ENCODE results near the gene CLTC. TPM values are rescaled to one million over a fixed set of nuclear protein-coding genes. Genes with fewer than 3 reads are reported as not detected.

CLTC gene
- total and polyA plus RNA-seq, 2 of the 13 experiments (the other 11 are each of a cell fraction or from before 2014, with no cell fraction given): 134 to 283 TPM

- TF ChIP-seq ZNF280D (CRISPR knock-in tag; IDR thresholded peaks at IDR 0.05): peak; percentile 82
- TF ChIP-seq PHF8 (CRISPR knock-in tag; IDR thresholded peaks at IDR 0.05): no peak
- TF ChIP-seq ARNT (IDR thresholded peaks at IDR 0.05): no peak
- no peak for TF ChIP-seq MYC (CRISPR knock-in tag; IDR thresholded peaks at IDR 0.05; ENCODE audit: borderline replicate concordance)
- TF ChIP-seq MAFK (conservative IDR thresholded peaks at IDR 0.05 in 1 of 2, IDR thresholded peaks at IDR 0.05 in 1 of 2; ENCODE audit: low read length in 2 of 2): peak; percentile 59 to 80
- TF ChIP-seq ZNF597 (CRISPR knock-in tag; IDR thresholded peaks at IDR 0.05): no peak
- TF ChIP-seq HNRNPH1 (optimal IDR thresholded peaks at IDR 0.05; ENCODE audit: low read depth, low read length): no peak
- TF ChIP-seq FOXK2 (IDR thresholded peaks at IDR 0.05): no peak
- TF ChIP-seq SOX5 (CRISPR knock-in tag; IDR thresholded peaks at IDR 0.05; ENCODE audit: borderline replicate concordance): no peak
- TF ChIP-seq HOXA5 (CRISPR knock-in tag; IDR thresholded peaks at IDR 0.05): no peak
- no peak for TF ChIP-seq NFYB (CRISPR knock-in tag; IDR thresholded peaks at IDR 0.05)
These were observed 124.1 kb downstream of the CLTC start (continued) for GRCh38 chr17:59743842-59744241.
